ENCODE results near the gene PPIF. TPM values are rescaled to one million over a fixed set of nuclear protein-coding genes. Genes with fewer than 3 reads are reported as not detected.
A peak's percentile ranks its signal among the peaks of the same experiment; 100 is the strongest.

PPIF gene
- total and polyA plus RNA-seq, 2 of the 4 experiments (the other 2 are of a cell fraction) = 29.2 to 130 TPM

DNA sequence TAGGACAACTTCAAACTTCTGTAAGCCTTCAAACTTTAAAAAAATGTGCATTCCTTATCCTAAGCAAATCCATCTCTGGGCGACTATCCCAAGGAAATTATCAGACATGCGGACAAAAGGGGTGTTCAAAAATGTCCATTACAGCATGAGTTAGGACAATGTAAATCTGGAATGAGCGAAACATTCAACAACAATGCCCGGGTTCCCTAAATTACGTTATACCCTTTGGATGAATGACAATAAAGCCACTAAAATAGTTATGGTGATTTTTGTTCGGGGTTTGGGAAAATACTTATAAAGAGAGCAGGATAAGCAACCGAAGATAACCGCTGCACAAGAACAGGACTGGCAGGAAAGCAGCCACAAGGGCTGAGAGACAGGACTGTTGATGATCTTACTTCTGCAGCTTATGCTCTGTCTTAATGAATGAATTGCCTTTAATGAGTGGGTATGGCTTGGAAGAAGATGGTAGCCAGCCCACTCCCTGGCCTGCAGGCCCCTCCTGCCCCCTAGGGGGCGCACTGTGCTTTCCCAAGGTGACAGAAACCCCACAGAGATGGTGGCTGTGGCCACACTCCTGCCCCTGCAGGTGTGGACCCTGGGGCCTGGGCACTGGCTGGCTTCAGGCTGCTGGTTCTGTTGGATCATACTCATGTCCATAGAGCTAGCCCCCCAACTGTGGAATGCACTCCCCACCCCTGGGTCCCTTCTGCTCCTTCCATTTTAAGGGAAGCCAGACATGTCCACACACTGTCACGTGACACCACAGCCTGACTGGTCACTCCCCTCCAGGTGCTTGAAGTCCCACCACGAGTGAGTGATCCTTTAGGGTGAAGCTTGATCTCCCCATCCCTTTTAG is 53.1 kb downstream of the PPIF start:
- ATAC-seq (ENCODE audit: low read depth) (no peak), DNase-seq (no peak)
- Histone ChIP-seq H2AFZ (replicated peaks; ENCODE audit: low read length, poor library complexity) (peak overlapping the region; percentile 11), H2BK15ac (ENCODE audit: low read depth, low read length) (peak overlapping the region; percentile 2; the same call in 1 of the 3 replicates), H3K4me1 (ENCODE audit: control insufficient read depth, insufficient read depth, low read length) (peaks cover 59% of the 10 kb centered on the region), H2BK120ac (ENCODE audit: low read depth, low read length) (peak overlapping the region; percentile 57; the same call in 1 of the 2 replicates), H3K36me3 (ENCODE audit: control insufficient read depth, insufficient read depth, low read length) (peaks cover 22% of the 10 kb centered on the region; the same call in 1 of the 2 replicates), H3K14ac (replicated peaks; ENCODE audit: low read depth, low read length) (peak overlapping the region; percentile 82), H3K4me2 (ENCODE audit: low read depth, low read length) (no peak overlapping the region; the same call in 1 of the 2 replicates), H3K9me1 (ENCODE audit: insufficient read depth, low read length) (peaks cover 39% of the 10 kb centered on the region), H3K79me1 (ENCODE audit: low read depth in 1 of 2, low read length in 2 of 2) (peaks cover 53 to 78% of the 10 kb centered on the region in 2 experiments), H4K8ac (ENCODE audit: low read depth in 2 of 2, low read length in 2 of 2) (peak overlapping the region; percentile 54 to 68; a peak in 2 of 4 replicates), H3K23ac (ENCODE audit: low read depth, low read length) (peak overlapping the region; percentile 90; the same call in 1 of the 2 replicates), H2AK9ac (replicated peaks; ENCODE audit: low read depth, low read length, poor library complexity) (peak overlapping the region; percentile 82), H3K27ac (ENCODE audit: insufficient read depth, low read length) (peak overlapping the region; percentile 95; the same call in 1 of the 2 replicates), H2BK5ac (ENCODE audit: low read depth, low read length, poor library complexity, severe bottlenecking) (peak overlapping the region; percentile 59), H3K18ac (ENCODE audit: low read depth, low read length) (peak overlapping the region; percentile 10), H3K9ac (ENCODE audit: low read depth, low read length) (peak overlapping the region; percentile 49; the same call in 1 of the 2 replicates), H4K91ac (ENCODE audit: insufficient read depth, low read depth, low read length) (peak overlapping the region; percentile 90), H4K5ac (ENCODE audit: low read depth, low read length) (no peak overlapping the region; the same call in 1 of the 2 replicates), H3K27me3 (ENCODE audit: control insufficient read depth, insufficient read depth, low read length) (no peaks in the 10 kb centered on the region), H2BK20ac (ENCODE audit: low read depth, low read length) (peak overlapping the region; percentile 60; the same call in 1 of the 2 replicates), H3K4me3 (ENCODE audit: insufficient read depth, low read depth, low read length) (no peak overlapping the region), H4K20me1 (ENCODE audit: insufficient read depth, low read length) (peaks cover 13% of the 10 kb centered on the region), H3K4ac (ENCODE audit: low read depth, low read length) (peak overlapping the region; percentile 90), H3K56ac (ENCODE audit: extremely low read depth, insufficient read depth, low read length) (peak overlapping the region; percentile 11; the same call in 1 of the 2 replicates), H2AK5ac (ENCODE audit: low read depth, low read length) (peak overlapping the region; percentile 77), H3K9me3 (ENCODE audit: control insufficient read depth, insufficient read depth, low read length) (no peaks in the 10 kb centered on the region)
- in situ Hi-C loops (cut with MboI; ENCODE audit: low sequenced_read_pairs) = no loop called here
- CTCF ChIA-PET = interaction anchor here (1.1 to 1.4 kb wide), 3 partner anchors 60 to 87 kb away, joined by 3 to 5 read pairs (median 3); no protein-coding TSS in a partner anchor
- BruUV-seq (replicated peaks) = no TSS peak
- dilution Hi-C loops (cut with HindIII; ENCODE audit: low sequenced_read_pairs, unreplicated experiment) = no loop called here
- 52% methylated on average over 5 of the region's 11 CpGs; no CpG with 5 or more reads in 1 of the 2 experiments for WGBS, 2 experiments (ENCODE audit: extremely low coverage in 2 of 2, insufficient read length in 1 of 2)
- POLR2A ChIA-PET (ENCODE audit: unreplicated experiment) = no interaction called here
- intact Hi-C loops (cut with micrococcal nuclease) = no loop called here
- TF ChIP-seq, protein P1, sequence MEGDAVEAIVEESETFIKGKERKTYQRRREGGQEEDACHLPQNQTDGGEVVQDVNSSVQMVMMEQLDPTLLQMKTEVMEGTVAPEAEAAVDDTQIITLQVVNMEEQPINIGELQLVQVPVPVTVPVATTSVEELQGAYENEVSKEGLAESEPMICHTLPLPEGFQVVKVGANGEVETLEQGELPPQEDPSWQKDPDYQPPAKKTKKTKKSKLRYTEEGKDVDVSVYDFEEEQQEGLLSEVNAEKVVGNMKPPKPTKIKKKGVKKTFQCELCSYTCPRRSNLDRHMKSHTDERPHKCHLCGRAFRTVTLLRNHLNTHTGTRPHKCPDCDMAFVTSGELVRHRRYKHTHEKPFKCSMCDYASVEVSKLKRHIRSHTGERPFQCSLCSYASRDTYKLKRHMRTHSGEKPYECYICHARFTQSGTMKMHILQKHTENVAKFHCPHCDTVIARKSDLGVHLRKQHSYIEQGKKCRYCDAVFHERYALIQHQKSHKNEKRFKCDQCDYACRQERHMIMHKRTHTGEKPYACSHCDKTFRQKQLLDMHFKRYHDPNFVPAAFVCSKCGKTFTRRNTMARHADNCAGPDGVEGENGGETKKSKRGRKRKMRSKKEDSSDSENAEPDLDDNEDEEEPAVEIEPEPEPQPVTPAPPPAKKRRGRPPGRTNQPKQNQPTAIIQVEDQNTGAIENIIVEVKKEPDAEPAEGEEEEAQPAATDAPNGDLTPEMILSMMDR (conservative IDR thresholded peaks at IDR 0.05; ENCODE audit: low read depth, low read length) = peak; percentile 70
- TF ChIP-seq POLR2A (IDR thresholded peaks at IDR 0.05; ENCODE audit: low read depth, low read length) (no peak), MAZ (IDR thresholded peaks at IDR 0.05; ENCODE audit: borderline replicate concordance, low read depth, low read length) (peak; percentile 23; the same call in 1 of the 2 replicates), RAD21 (IDR thresholded peaks at IDR 0.05; ENCODE audit: low read length) (peak; percentile 61), BHLHE40 (IDR thresholded peaks at IDR 0.05; ENCODE audit: low read depth, low read length) (no peak), CHD1 (IDR thresholded peaks at IDR 0.05; ENCODE audit: low read depth, low read length) (no peak), MXI1 (IDR thresholded peaks at IDR 0.05; ENCODE audit: borderline replicate concordance, low read depth, low read length) (no peak), CEBPB (IDR thresholded peaks at IDR 0.05; ENCODE audit: low read depth, low read length) (no peak), MAFK (IDR thresholded peaks at IDR 0.05; ENCODE audit: low read depth, low read length) (no peak), RFX5 (IDR thresholded peaks at IDR 0.05; ENCODE audit: low read depth, low read length) (no peak), RCOR1 (IDR thresholded peaks at IDR 0.05; ENCODE audit: insufficient replicate concordance, low read length) (no peak)
- TF ChIP-seq, protein P2, sequence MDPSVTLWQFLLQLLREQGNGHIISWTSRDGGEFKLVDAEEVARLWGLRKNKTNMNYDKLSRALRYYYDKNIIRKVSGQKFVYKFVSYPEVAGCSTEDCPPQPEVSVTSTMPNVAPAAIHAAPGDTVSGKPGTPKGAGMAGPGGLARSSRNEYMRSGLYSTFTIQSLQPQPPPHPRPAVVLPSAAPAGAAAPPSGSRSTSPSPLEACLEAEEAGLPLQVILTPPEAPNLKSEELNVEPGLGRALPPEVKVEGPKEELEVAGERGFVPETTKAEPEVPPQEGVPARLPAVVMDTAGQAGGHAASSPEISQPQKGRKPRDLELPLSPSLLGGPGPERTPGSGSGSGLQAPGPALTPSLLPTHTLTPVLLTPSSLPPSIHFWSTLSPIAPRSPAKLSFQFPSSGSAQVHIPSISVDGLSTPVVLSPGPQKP (IDR thresholded peaks at IDR 0.05; ENCODE audit: borderline replicate concordance, low read depth, low read length) = no peak
- TF ChIP-seq, protein P3, sequence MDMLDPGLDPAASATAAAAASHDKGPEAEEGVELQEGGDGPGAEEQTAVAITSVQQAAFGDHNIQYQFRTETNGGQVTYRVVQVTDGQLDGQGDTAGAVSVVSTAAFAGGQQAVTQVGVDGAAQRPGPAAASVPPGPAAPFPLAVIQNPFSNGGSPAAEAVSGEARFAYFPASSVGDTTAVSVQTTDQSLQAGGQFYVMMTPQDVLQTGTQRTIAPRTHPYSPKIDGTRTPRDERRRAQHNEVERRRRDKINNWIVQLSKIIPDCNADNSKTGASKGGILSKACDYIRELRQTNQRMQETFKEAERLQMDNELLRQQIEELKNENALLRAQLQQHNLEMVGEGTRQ (IDR thresholded peaks at IDR 0.05; ENCODE audit: low read depth, low read length) = no peak
